Naive thymus-derived CD4-positive, alpha-beta T cell (primary cell): ENCODE data around the gene SAMD11. TPM values are rescaled to one million over a fixed set of nuclear protein-coding genes. Genes with fewer than 3 reads are reported as not detected.

Experiments used
- ATAC-seq: fragments of 150-1000 bp; cut with Tn5 transposase; 2 replicates; pipeline ENCODE4 v1.10.0; 2021; ENCODE audit warnings: mild to moderate bottlenecking, moderate library complexity
- CTCF ChIA-PET: fragments of 350-600 bp; sonication (Branson Sonifier 250); formaldehyde crosslinking; loops from one replicate; lab custom pipeline; 2021; ENCODE audit warnings: antibody characterized with exemption; lab: Charles Lee
- POLR2A ChIA-PET: fragments of 350-600 bp; sonication (Branson Sonifier 250); formaldehyde crosslinking; loops from one replicate; lab custom pipeline; 2021; ENCODE audit warnings: antibody characterized with exemption, inconsistent platforms; lab: Charles Lee
- DNase-seq, 9 donors: peaks; one replicate each; pipeline versions ENCODE4 v3.0.0 to v3.0.0-alpha.2; 2020 to 2022; ENCODE audit warnings: mixed read lengths in 1 of 9
- H3K27ac ChIP-seq: one replicate; pipeline ENCODE4 v1.7.0; 2013; ENCODE audit warnings: mild to moderate bottlenecking, low read depth, low read length, moderate library complexity
- H3K27me3 ChIP-seq, 2 donors: one replicate each; pipeline ENCODE4 v1.7.0; 2013; ENCODE audit warnings: low read length in 2 of 2, mild to moderate bottlenecking in 2 of 2, moderate library complexity in 2 of 2; ENCODE audit not compliant: control insufficient read depth in 2 of 2, insufficient read depth in 2 of 2
- H3K36me3 ChIP-seq, 3 experiments: 1 replicate in 2 of 3; 2 replicates in 1 of 3; pipeline ENCODE4 v1.7.0; 2013; ENCODE audit warnings: low read length in 3 of 3, mild to moderate bottlenecking in 3 of 3, moderate library complexity in 1 of 3; ENCODE audit not compliant: insufficient read depth in 3 of 3, control insufficient read depth in 2 of 3
- H3K4me1 ChIP-seq, 2 donors: one replicate each; pipeline ENCODE4 v1.7.0; 2013; ENCODE audit warnings: low read length in 2 of 2, mild to moderate bottlenecking in 2 of 2, moderate library complexity in 1 of 2; ENCODE audit not compliant: control insufficient read depth in 2 of 2, insufficient read depth in 2 of 2
- H3K4me3 ChIP-seq: 2 replicates; pipeline ENCODE4 v1.7.0; 2013; ENCODE audit warnings: mild to moderate bottlenecking, low read length
- H3K9me3 ChIP-seq, 3 experiments: 1 replicate in 2 of 3; 2 replicates in 1 of 3; pipeline ENCODE4 v1.7.0; 2013; ENCODE audit warnings: low read length in 3 of 3; ENCODE audit not compliant: control insufficient read depth in 2 of 3
- H3K27ac Mint-ChIP-seq, 9 donors: one replicate each; pipeline ENCODE4 v1.8.0; 2020 to 2022; ENCODE audit warnings: mixed read lengths in 9 of 9, mild to moderate bottlenecking in 8 of 9, moderate library complexity in 5 of 9, inconsistent platforms in 2 of 9
- H3K27me3 Mint-ChIP-seq, 5 donors: one replicate each; pipeline ENCODE4 v1.8.0; 2021 to 2022; ENCODE audit warnings: mixed read lengths in 5 of 5, mild to moderate bottlenecking in 1 of 5
- H3K36me3 Mint-ChIP-seq, 5 donors: one replicate each; pipeline ENCODE4 v1.8.0; 2020 to 2022; ENCODE audit warnings: mixed read lengths in 5 of 5, mild to moderate bottlenecking in 3 of 5, inconsistent platforms in 1 of 5
- H3K4me1 Mint-ChIP-seq, 7 donors: one replicate each; pipeline ENCODE4 v1.8.0; 2020 to 2022; ENCODE audit warnings: mixed read lengths in 7 of 7, mild to moderate bottlenecking in 3 of 7, inconsistent platforms in 1 of 7
- H3K4me3 Mint-ChIP-seq, 10 donors: one replicate each; pipeline ENCODE4 v1.8.0; 2020 to 2022; ENCODE audit warnings: mild to moderate bottlenecking in 10 of 10, mixed read lengths in 10 of 10, moderate library complexity in 6 of 10, inconsistent platforms in 2 of 10
- H3K9me3 Mint-ChIP-seq, 11 donors: one replicate each; pipeline ENCODE4 v1.8.0; 2020 to 2022; ENCODE audit warnings: mixed read lengths in 11 of 11, mild to moderate bottlenecking in 4 of 11, inconsistent platforms in 1 of 11, moderate library complexity in 1 of 11
- intact Hi-C, 2 donors: fragments of 100-400 bp; cut with micrococcal nuclease; formaldehyde crosslinking; loops; one replicate each; pipeline ENCODE4 v1.15.1; 2023
- polyA plus RNA-seq, 2 donors: library from polyadenylated mRNA; unstranded; fragments of 300-500 nt; fragmentation: Illumina TruSeq; gene quantifications; one replicate each; pipeline ENCODE4 v1.2.3, GENCODE V29; 2021
- total RNA-seq, 6 experiments: library from RNA in 5 of 6; stranded (reverse) in 5 of 6; gene quantifications; 1 replicate in 5 of 6; 2 replicates in 1 of 6; pipeline ENCODE4 v1.2.3 and lab custom pipeline; 2021 to 2026

Gene SAMD11
- total and polyA plus RNA-seq, 7 experiments from 2014 or later = 0.10 to 0.24 TPM; not detected in 5

DNA sequence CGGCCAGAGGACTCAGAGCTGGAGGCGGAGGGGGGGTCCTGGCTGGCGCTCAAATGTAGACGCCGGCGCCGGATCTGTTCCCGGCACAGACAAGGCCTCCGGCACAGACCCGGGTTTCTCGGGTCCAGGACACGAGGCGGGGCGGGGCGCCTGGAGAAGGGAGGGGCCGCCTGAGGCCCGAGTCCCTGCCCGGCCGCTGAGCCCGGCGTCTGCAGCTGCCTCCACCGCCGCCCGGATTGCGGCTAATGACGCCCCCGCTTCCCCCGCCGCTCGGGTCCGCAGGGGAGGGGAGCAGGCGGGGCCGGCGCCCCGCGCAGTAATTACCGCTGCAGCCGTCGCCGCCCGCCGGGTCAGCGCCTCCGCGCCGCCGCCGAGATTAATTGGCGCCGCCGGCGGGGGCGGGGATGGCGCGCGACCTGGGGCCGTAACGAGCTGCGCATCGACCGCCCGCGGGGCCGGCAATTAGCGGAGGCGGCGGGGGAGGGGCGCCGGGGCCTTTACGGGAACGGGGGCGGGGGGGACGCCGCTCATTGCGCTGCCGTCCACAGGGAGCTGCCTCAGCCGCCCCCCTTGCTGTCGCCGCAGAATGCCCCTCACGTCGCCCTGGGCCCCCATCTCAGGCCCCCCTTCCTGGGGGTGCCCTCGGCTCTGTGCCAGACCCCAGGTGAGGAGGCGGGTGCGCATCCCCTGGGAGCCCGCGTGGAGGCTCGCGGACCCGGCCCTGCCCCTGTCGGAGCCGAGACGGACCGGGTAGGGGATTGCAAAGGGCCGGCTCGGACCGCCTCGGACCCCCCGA, 18.1 kb downstream of the SAMD11 start:
- ChIA-PET POLR2A (interaction anchor here (0.5 to 0.6 kb wide), 2 partner anchors 349 to 434 kb away, joined by 3 read pairs; no protein-coding TSS in a partner anchor), CTCF (no interaction called here)
- H3K27ac ChIP-seq = no peak overlapping the region
- peaks cover 5 to 38% (median 17%) of the 10 kb centered on the region in 5 donors for H3K27me3 Mint-ChIP-seq
- peak overlapping the region; percentile 63 to 88 (median 74) for H3K4me3 Mint-ChIP-seq
- peaks cover 3 to 11% of the 10 kb centered on the region in 2 donors for H3K27me3 ChIP-seq
- H3K4me3 ChIP-seq = no peak overlapping the region
- H3K9me3 ChIP-seq = no peaks in the 10 kb centered on the region
- H3K36me3 Mint-ChIP-seq = peaks cover 0 to 15% (median 4%) of the 10 kb centered on the region in 5 donors
- H3K4me1 ChIP-seq = peaks cover 3 to 18% of the 10 kb centered on the region in 2 donors
- peaks cover 0 to 11% (median 8%) of the 10 kb centered on the region in 7 donors for H3K4me1 Mint-ChIP-seq
- DNase-seq (no peak), ATAC-seq (no peak)
- no peaks in the 10 kb centered on the region for H3K9me3 Mint-ChIP-seq
- intact Hi-C loops = no loop called here
- H3K36me3 ChIP-seq = peaks cover 0 to 21% (median 0%) of the 10 kb centered on the region in 3 experiments
- peak overlapping the region in 1 of 9 donors; percentile 79 for H3K27ac Mint-ChIP-seq

DNA sequence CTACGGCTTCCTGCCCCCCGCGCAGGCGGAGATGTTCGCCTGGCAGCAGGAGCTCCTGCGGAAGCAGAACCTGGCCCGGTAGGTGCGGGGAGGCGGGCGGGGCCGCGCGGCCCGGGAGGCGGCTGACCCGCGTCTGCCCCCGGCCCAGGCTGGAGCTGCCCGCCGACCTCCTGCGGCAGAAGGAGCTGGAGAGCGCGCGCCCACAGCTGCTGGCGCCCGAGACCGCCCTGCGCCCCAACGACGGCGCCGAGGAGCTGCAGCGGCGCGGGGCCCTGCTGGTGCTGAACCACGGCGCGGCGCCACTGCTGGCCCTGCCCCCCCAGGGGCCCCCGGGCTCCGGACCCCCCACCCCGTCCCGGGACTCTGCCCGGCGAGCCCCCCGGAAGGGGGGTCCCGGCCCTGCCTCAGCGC, 18.7 kb downstream of the SAMD11 start:
- Histone ChIP-seq H3K9me3 (no peaks in the 10 kb centered on the region), H3K4me1 (peaks cover 3 to 18% of the 10 kb centered on the region in 2 donors), H3K4me3 (no peak overlapping the region), H3K36me3 (peaks cover 0 to 28% (median 0%) of the 10 kb centered on the region in 3 experiments), H3K27me3 (peaks cover 3 to 11% of the 10 kb centered on the region in 2 donors), H3K27ac (no peak overlapping the region)
- Mint-ChIP-seq H3K27ac (no peak overlapping the region), H3K36me3 (peaks cover 0 to 20% (median 5%) of the 10 kb centered on the region in 5 donors), H3K9me3 (no peaks in the 10 kb centered on the region), H3K4me3 (peak overlapping the region in 1 of 10 donors; percentile 56), H3K4me1 (peaks cover 0 to 11% (median 8%) of the 10 kb centered on the region in 7 donors), H3K27me3 (peaks cover 5 to 35% (median 17%) of the 10 kb centered on the region in 5 donors)
- ChIA-PET CTCF (no interaction called here), POLR2A (interaction anchor here (1.5 kb wide), 1 partner anchor 16 kb away, joined by 5 read pairs; the partner anchor contains the start of gene NOC2L)
- intact Hi-C loops = no loop called here
- DNase-seq (no peak), ATAC-seq (no peak)

DNA sequence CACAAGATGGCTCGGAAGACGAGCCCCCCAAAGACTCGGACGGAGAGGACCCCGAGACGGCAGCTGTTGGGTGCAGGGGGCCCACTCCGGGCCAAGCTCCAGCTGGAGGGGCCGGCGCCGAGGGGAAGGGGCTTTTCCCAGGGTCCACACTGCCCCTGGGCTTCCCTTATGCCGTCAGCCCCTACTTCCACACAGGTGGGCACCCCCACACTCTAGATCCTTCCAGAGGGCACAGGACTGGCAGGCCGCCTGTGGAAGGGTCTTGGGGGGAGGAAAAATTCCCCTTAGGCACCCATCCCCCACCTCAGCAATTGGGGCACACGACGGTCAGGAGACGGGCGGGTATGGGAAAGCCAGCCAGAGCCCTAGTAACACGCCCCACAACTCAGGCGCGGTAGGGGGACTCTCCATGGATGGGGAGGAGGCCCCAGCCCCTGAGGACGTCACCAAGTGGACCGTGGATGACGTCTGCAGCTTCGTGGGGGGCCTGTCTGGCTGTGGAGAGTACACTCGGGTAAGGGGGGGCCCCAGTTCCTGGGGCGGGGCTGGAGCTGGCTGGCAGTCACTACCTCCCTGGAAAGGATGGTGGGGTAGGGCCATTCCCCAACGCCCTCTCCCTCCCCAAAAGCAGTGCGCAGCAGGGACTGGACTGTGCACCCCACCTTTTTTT, 19.3 kb downstream of the SAMD11 start:
- H3K27me3 Mint-ChIP-seq = peaks cover 5 to 31% (median 15%) of the 10 kb centered on the region in 5 donors
- Histone ChIP-seq H3K9me3 (no peaks in the 10 kb centered on the region), H3K4me3 (no peak overlapping the region), H3K36me3 (peaks cover 0 to 33% (median 0%) of the 10 kb centered on the region in 3 experiments), H3K27ac (no peak overlapping the region), H3K4me1 (peaks cover 3 to 18% of the 10 kb centered on the region in 2 donors), H3K27me3 (peaks cover 3 to 11% of the 10 kb centered on the region in 2 donors)
- ChIA-PET CTCF (interaction anchor here (0.6 kb wide), 1 partner anchor 136 kb away, joined by 4 read pairs; no protein-coding TSS in a partner anchor), POLR2A (interaction anchor here (1.1 to 1.5 kb wide), 2 partner anchors 9 to 16 kb away, joined by 3 to 5 read pairs; partner anchors contain the start of gene NOC2L)
- intact Hi-C loops = no loop called here
- H3K4me1 Mint-ChIP-seq = peaks cover 0 to 11% (median 8%) of the 10 kb centered on the region in 7 donors
- peaks cover 0 to 21% (median 5%) of the 10 kb centered on the region in 5 donors for H3K36me3 Mint-ChIP-seq
- ATAC-seq (no peak), DNase-seq (no peak)
- peak overlapping the region in 1 of 10 donors; percentile 56 for H3K4me3 Mint-ChIP-seq
- H3K9me3 Mint-ChIP-seq = no peaks in the 10 kb centered on the region
- no peak overlapping the region for H3K27ac Mint-ChIP-seq

DNA sequence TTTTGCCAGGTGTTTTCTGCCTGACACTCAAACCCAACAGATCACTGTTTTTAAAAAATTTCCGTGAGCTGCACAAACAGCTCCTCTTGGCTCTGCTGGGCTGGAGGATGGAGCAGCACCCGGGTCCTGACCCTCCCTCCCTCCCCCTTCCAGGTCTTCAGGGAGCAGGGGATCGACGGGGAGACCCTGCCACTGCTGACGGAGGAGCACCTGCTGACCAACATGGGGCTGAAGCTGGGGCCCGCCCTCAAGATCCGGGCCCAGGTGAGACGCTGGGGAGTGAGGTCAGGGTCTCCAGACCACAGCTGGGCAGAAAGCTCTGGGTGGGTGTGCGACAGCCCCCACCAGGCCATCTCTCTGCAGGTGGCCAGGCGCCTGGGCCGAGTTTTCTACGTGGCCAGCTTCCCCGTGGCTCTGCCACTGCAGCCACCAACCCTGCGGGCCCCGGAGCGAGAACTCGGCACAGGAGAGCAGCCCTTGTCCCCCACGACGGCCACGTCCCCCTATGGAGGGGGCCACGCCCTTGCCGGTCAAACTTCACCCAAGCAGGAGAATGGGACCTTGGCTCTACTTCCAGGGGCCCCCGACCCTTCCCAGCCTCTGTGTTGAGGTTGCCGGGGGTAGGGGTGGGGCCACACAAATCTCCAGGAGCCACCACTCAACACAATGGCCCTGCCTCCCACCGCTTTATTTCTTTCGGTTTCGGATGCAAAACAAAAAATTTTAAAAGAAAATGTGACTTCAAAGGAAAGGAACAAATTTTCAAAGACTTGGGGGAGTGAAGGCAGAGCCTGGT, 20.0 kb downstream of the SAMD11 start:
- CTCF ChIA-PET = interaction anchor here (0.6 kb wide), 1 partner anchor 135 kb away, joined by 4 read pairs; no protein-coding TSS in a partner anchor

GRCh38 chr1:944341-945325, 20.9 kb downstream of the SAMD11 start:
- no peak for DNase-seq
- H3K4me3 Mint-ChIP-seq = no peak overlapping the region
- no peaks in the 10 kb centered on the region for H3K9me3 Mint-ChIP-seq
- POLR2A ChIA-PET = no interaction called here
- peaks cover 3 to 18% of the 10 kb centered on the region in 2 donors for H3K4me1 ChIP-seq
- intact Hi-C loops = no loop called here
- no peak overlapping the region for H3K4me3 ChIP-seq
- H3K27me3 ChIP-seq = peaks cover 3 to 11% of the 10 kb centered on the region in 2 donors
- peaks cover 0 to 17% (median 7%) of the 10 kb centered on the region in 5 donors for H3K27me3 Mint-ChIP-seq
- peaks cover 4 to 27% (median 8%) of the 10 kb centered on the region in 5 donors for H3K36me3 Mint-ChIP-seq
- H3K4me1 Mint-ChIP-seq = peaks cover 0 to 11% (median 7%) of the 10 kb centered on the region in 7 donors
- no peak for ATAC-seq
- H3K9me3 ChIP-seq = no peaks in the 10 kb centered on the region
- CTCF ChIA-PET = no interaction called here
- peaks cover 0 to 50% (median 0%) of the 10 kb centered on the region in 3 experiments for H3K36me3 ChIP-seq
- no peak overlapping the region for H3K27ac ChIP-seq
- H3K27ac Mint-ChIP-seq = no peak overlapping the region

More for the DNA sequence above, 20.0 kb downstream of the SAMD11 start:
- peaks cover 0 to 41% (median 0%) of the 10 kb centered on the region in 3 experiments for H3K36me3 ChIP-seq
- peaks cover 0 to 11% (median 8%) of the 10 kb centered on the region in 7 donors for H3K4me1 Mint-ChIP-seq
- no peak overlapping the region for H3K27ac Mint-ChIP-seq
- peaks cover 0 to 24% (median 12%) of the 10 kb centered on the region in 5 donors for H3K27me3 Mint-ChIP-seq
- intact Hi-C loops = no loop called here
- peak overlapping the region in 1 of 10 donors; percentile 56 for H3K4me3 Mint-ChIP-seq
- H3K27me3 ChIP-seq = peaks cover 3 to 11% of the 10 kb centered on the region in 2 donors
- ATAC-seq = no peak
- POLR2A ChIA-PET = interaction anchor here (1.1 to 1.5 kb wide), 2 partner anchors 9 to 15 kb away, joined by 3 to 5 read pairs; partner anchors contain the start of gene NOC2L
- H3K9me3 Mint-ChIP-seq = no peaks in the 10 kb centered on the region
- H3K4me1 ChIP-seq = peaks cover 3 to 18% of the 10 kb centered on the region in 2 donors
- no peaks in the 10 kb centered on the region for H3K9me3 ChIP-seq
- no peak overlapping the region for H3K4me3 ChIP-seq
- peaks cover 1 to 21% (median 6%) of the 10 kb centered on the region in 5 donors for H3K36me3 Mint-ChIP-seq
- no peak overlapping the region for H3K27ac ChIP-seq
- DNase-seq = no peak
